Measurements from ENCODE around the gene PLD1.

DNA sequence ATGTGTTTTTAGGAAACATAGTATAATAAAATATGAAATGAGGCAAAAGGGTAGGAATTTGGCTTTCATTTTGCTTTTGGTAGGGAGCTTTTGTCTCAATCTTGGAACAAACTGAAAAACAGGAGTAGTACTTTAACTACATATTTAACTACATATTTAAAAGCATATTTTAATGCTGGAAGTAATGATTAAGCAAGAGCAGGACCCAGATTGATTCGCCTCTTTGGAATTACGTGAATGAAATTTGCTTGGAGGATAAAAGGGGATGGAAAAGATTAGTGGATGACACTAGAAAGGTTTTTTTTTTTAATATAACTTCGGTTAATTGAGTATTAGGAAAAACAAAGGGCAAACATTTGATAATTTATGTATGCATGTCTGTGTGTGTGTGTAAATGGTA, 21.7 kb upstream of the PLD1 start:
- TF ChIP-seq CTCF (IDR thresholded peaks at IDR 0.05 in 8 of 11, conservative IDR thresholded peaks at IDR 0.05 in 3 of 11) (no peak), POLR2AphosphoS5 (IDR thresholded peaks at IDR 0.05) (no peak), POLR2A (IDR thresholded peaks at IDR 0.05) (no peak)
